Trophoblast cell (in vitro differentiated cells and primary cell): ENCODE data around the gene SMIM22.

Source experiments
- DNase-seq, 2 donors: peaks; one replicate each; pipeline ENCODE4 v3.0.0-alpha.2; 2016
- H2AFZ ChIP-seq: 2 replicates; pipeline ENCODE4 v1.6.1; 2013; ENCODE audit warnings: low read length, moderate library complexity, mild to moderate bottlenecking; ENCODE audit not compliant: insufficient read depth, poor library complexity
- H2AK5ac ChIP-seq: 2 replicates; pipeline ENCODE4 v1.6.1; 2013; ENCODE audit warnings: mild to moderate bottlenecking, low read length
- H2BK120ac ChIP-seq: 2 replicates; pipeline ENCODE4 v1.6.1; 2013; ENCODE audit warnings: low read length, mild to moderate bottlenecking, moderate library complexity; ENCODE audit not compliant: insufficient read depth, poor library complexity
- H2BK12ac ChIP-seq: 2 replicates; pipeline ENCODE4 v1.6.1; 2013; ENCODE audit warnings: mild to moderate bottlenecking, low read length, moderate library complexity
- H2BK5ac ChIP-seq: 2 replicates; pipeline ENCODE4 v1.6.1; 2013; ENCODE audit warnings: low read length, low read depth, moderate library complexity, mild to moderate bottlenecking; ENCODE audit not compliant: poor library complexity
- H3K14ac ChIP-seq: 2 replicates; pipeline ENCODE4 v1.6.1; 2013; ENCODE audit warnings: mild to moderate bottlenecking, low read length
- H3K18ac ChIP-seq: 2 replicates; pipeline ENCODE4 v1.6.1; 2013; ENCODE audit warnings: mild to moderate bottlenecking, low read length
- H3K23ac ChIP-seq: 2 replicates; pipeline ENCODE4 v1.6.1; 2013; ENCODE audit warnings: low read length
- H3K27ac ChIP-seq: 2 replicates; pipeline ENCODE4 v1.5.1; 2013; ENCODE audit warnings: low read depth, mild to moderate bottlenecking, inconsistent platforms, low read length, moderate library complexity
- H3K27me3 ChIP-seq: 2 replicates; pipeline ENCODE4 v1.6.1; 2013; ENCODE audit warnings: inconsistent platforms, mild to moderate bottlenecking, low read length, moderate library complexity; ENCODE audit not compliant: insufficient read depth
- H3K36me3 ChIP-seq, 2 experiments: 1 replicate in 1 of 2; 2 replicates in 1 of 2; pipeline ENCODE4 v1.6.1; 2013; ENCODE audit warnings: low read length in 2 of 2, mild to moderate bottlenecking in 2 of 2, moderate library complexity in 1 of 2; ENCODE audit not compliant: insufficient read depth in 2 of 2, control insufficient read depth in 1 of 2
- H3K4ac ChIP-seq: 2 replicates; pipeline ENCODE4 v1.6.1; 2013; ENCODE audit warnings: low read depth, mild to moderate bottlenecking, low read length, moderate library complexity
- H3K4me1 ChIP-seq, 2 experiments: 1 replicate in 1 of 2; 2 replicates in 1 of 2; pipeline ENCODE4 v1.6.1; 2013; ENCODE audit warnings: low read length in 2 of 2, mild to moderate bottlenecking in 2 of 2, moderate library complexity in 1 of 2; ENCODE audit not compliant: insufficient read depth in 2 of 2, control insufficient read depth in 1 of 2
- H3K4me2 ChIP-seq: 2 replicates; pipeline ENCODE4 v1.6.1; 2013; ENCODE audit warnings: inconsistent platforms, mild to moderate bottlenecking, low read length, moderate library complexity
- H3K4me3 ChIP-seq: 2 replicates; pipeline ENCODE4 v1.5.1; 2013; ENCODE audit warnings: mild to moderate bottlenecking, low read depth, low read length, inconsistent platforms
- H3K79me1 ChIP-seq: one replicate; pipeline ENCODE4 v1.6.1; 2013; ENCODE audit warnings: low read length
- H3K79me2 ChIP-seq: 2 replicates; pipeline ENCODE4 v1.6.1; 2013; ENCODE audit warnings: low read length, mild to moderate bottlenecking; ENCODE audit not compliant: control insufficient read depth, insufficient read depth, poor library complexity
- H3K9ac ChIP-seq: 2 replicates; pipeline ENCODE4 v1.6.1; 2013; ENCODE audit warnings: mild to moderate bottlenecking, low read length
- H3K9me3 ChIP-seq: 2 replicates; pipeline ENCODE4 v1.6.1; 2013; ENCODE audit warnings: low read depth, mild to moderate bottlenecking, control low read depth, inconsistent platforms, low read length; ENCODE audit not compliant: insufficient read depth
- H4K12ac ChIP-seq: 2 replicates; pipeline ENCODE4 v1.6.1; 2013; ENCODE audit warnings: low read depth, mild to moderate bottlenecking, low read length, moderate library complexity
- H4K8ac ChIP-seq: 2 replicates; pipeline ENCODE4 v1.6.1; 2013; ENCODE audit warnings: low read depth, mild to moderate bottlenecking, low read length, moderate library complexity
- H4K91ac ChIP-seq: one replicate; pipeline ENCODE4 v1.6.1; 2013; ENCODE audit warnings: low read depth, mild to moderate bottlenecking, low read length, moderate library complexity
- WGBS: extraction: QIAGEN DNeasy Blood & Tissue Kit; methylation state at CpG from one replicate; pipeline ENCODE4 v1.1.7; 2013; ENCODE audit warnings: missing lambda C conversion rate; ENCODE audit not compliant: insufficient read length, insufficient coverage; ENCODE audit errors: extremely low coverage; 5-methylcytosine and 5-hydroxymethylcytosine counted together

Gene SMIM22

DNA sequence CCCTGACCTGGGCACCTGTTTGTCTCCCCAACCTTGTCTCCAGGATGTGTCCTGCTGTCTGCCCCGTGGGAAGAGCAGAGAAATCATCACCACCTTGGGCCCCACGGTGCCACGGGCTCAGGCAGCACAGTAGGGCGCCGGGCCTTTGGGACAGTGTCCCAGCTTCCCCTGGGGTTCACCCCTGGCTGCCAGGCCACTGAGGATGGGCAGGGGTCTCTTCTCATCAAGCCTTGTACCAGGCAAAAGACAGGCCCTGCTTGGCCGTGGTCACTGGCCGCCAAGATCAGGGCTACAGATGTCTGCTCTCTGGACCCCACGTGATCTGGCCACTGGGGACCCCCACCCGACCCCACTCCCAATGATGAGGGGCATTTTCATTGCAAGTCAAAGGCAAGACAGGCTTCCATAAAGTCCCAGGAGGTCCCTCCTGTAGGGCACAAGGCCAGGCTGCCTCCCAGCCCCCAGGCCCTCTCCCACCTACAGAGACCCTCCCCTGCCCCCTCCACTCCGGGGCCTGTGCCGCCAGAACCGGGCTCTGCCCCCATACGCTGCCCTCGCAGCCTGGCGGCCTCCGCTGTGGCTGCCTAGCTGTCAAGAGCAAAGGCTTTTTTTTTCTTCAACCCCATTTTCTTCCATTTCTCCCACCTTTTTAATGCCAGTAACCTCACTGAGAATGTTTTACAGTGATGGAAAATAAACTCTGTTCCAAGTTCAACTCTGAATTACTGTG is 46.3 kb upstream of the SMIM22 start:
- H3K36me3 ChIP-seq = peaks cover 36 to 44% of the 10 kb centered on the region in 2 experiments
- no peak overlapping the region for H2BK120ac ChIP-seq
- H4K91ac ChIP-seq = no peak overlapping the region
- WGBS = no CpG with 5 or more reads among the region's 16 CpGs
- no peak overlapping the region for H3K18ac ChIP-seq
- H3K4me1 ChIP-seq = no peaks in the 10 kb centered on the region
- no peak overlapping the region for H3K27ac ChIP-seq
- no peak overlapping the region for H3K14ac ChIP-seq
- no peak overlapping the region for H3K9ac ChIP-seq
- no peak overlapping the region for H3K23ac ChIP-seq
- H2BK5ac ChIP-seq = no peak overlapping the region
- no peak overlapping the region for H3K4ac ChIP-seq
- no peak for DNase-seq
- H3K4me2 ChIP-seq = no peak overlapping the region
- no peak overlapping the region for H2BK12ac ChIP-seq
- H4K12ac ChIP-seq = no peak overlapping the region
- H3K4me3 ChIP-seq = no peak overlapping the region
- no peak overlapping the region for H2AFZ ChIP-seq
- H2AK5ac ChIP-seq = no peak overlapping the region
- H3K27me3 ChIP-seq = no peaks in the 10 kb centered on the region
- H3K79me2 ChIP-seq = no peaks in the 10 kb centered on the region
- no peak overlapping the region for H4K8ac ChIP-seq
- H3K79me1 ChIP-seq = no peaks in the 10 kb centered on the region
- peaks cover 2% of the 10 kb centered on the region for H3K9me3 ChIP-seq

DNA sequence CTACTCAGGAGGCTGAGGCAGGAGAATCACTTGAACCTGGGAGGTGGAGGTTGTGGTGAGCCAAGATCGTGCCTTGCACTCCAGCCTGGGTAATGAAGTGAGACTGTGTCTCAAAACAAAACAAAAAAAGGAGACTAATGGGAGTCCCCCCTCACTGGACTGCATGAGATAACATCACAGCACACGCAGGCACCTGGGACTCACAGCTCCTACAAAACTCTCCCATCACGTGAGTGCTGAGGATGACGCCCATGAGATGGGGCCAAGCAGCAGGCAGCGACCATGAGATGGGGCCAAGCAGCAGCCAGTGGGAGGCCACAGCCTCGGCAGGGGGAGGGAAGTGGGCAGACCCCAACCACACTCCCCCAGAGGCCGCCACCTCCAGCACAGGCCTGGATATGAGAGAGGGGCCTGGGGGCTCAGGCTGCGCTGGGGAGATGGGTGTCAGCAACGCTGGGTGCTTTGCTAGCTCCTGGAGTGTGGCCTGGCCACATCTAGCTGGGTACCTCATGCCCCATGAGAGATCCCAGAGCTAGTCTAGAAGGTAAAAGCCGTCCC is 45.4 kb upstream of the SMIM22 start:
- WGBS = no CpG with 5 or more reads among the region's 10 CpGs
- H3K79me2 ChIP-seq = no peaks in the 10 kb centered on the region

DNA sequence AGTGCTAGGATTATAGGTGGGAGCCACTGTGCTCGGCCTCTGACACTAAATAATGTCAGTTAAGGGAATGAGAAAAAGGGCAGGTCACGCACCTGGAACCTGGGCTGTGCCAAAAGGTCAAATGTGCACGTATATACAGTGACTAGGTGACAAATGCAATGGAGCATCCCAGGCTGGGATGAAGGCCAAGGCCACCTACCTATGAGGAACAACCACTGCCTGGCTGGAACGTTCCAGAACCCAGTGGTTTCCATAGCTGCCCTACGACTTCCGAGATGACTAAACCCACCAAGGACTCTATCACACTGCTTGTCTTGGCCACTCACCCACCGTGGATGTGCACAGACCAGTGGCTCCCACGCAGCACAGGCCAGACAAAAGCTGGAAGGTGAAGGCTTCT is 44.3 kb upstream of the SMIM22 start:
- H3K36me3 ChIP-seq = peaks cover 49 to 55% of the 10 kb centered on the region in 2 experiments
- H3K79me2 ChIP-seq = no peaks in the 10 kb centered on the region

More for the DNA sequence above, 45.4 kb upstream of the SMIM22 start:
- peaks cover 4% of the 10 kb centered on the region for H3K9me3 ChIP-seq
- H3K4me3 ChIP-seq = no peak overlapping the region
- H3K23ac ChIP-seq = no peak overlapping the region
- H2BK5ac ChIP-seq = no peak overlapping the region
- H3K14ac ChIP-seq = no peak overlapping the region
- H4K91ac ChIP-seq = no peak overlapping the region
- H3K4me2 ChIP-seq = no peak overlapping the region
- H3K79me1 ChIP-seq = no peaks in the 10 kb centered on the region
- no peak overlapping the region for H3K4ac ChIP-seq
- no peak overlapping the region for H2AK5ac ChIP-seq
- H3K4me1 ChIP-seq = no peaks in the 10 kb centered on the region
- H3K9ac ChIP-seq = no peak overlapping the region
- no peak overlapping the region for H2AFZ ChIP-seq
- DNase-seq = no peak
- H4K12ac ChIP-seq = no peak overlapping the region
- no peak overlapping the region for H2BK120ac ChIP-seq
- no peak overlapping the region for H2BK12ac ChIP-seq
- H4K8ac ChIP-seq = no peak overlapping the region
- H3K27me3 ChIP-seq = no peaks in the 10 kb centered on the region
- H3K27ac ChIP-seq = no peak overlapping the region
- peaks cover 42 to 49% of the 10 kb centered on the region in 2 experiments for H3K36me3 ChIP-seq
- no peak overlapping the region for H3K18ac ChIP-seq

DNA sequence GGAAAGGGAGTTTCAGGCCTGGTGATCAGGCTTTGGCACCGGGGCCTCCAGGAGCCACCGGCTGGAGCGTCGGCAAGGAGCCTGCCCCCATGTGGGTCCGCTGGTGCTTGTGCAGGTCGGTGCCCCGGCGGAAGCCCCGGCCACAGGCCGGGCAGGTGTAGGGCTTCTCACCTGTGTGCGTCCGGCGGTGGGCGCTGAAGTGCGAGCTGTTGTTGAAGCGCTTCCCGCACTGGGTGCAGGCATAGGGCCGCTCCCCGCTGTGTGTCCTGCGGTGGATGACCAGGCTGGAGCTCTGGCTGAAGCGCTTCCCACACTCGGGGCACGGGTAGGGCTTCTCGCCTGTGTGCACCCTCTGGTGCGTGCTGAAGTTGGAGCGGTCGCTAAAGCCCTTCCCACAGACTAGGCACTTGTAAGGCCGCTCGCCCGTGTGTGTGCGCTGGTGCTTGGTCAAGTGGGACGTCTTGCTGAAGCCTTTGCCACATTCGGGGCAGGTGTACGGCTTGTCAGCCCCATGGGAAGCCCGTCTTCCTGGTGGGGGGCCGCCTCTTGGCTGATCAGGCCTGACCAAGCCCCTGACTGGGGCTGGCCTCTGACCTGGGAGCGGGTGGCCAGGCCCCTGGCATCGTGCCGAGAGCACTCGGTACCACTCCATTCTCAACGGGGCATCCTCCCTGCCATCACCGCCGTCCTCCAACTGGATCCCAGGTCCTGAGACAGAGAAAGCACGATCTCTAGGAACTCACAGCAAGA is 42.6 kb upstream of the SMIM22 start:
- H3K79me1 ChIP-seq = no peaks in the 10 kb centered on the region
- H3K79me2 ChIP-seq = no peaks in the 10 kb centered on the region
- H2AFZ ChIP-seq = no peak overlapping the region
- no peak overlapping the region for H3K27ac ChIP-seq
- H3K9ac ChIP-seq = no peak overlapping the region
- no peak overlapping the region for H3K4ac ChIP-seq
- H4K8ac ChIP-seq = no peak overlapping the region
- H3K9me3 ChIP-seq = peaks cover 7% of the 10 kb centered on the region
- H3K4me1 ChIP-seq = no peaks in the 10 kb centered on the region
- no CpG with 5 or more reads among the region's 44 CpGs for WGBS
- no peak overlapping the region for H3K23ac ChIP-seq
- H3K18ac ChIP-seq = no peak overlapping the region
- H4K12ac ChIP-seq = no peak overlapping the region
- H2AK5ac ChIP-seq = no peak overlapping the region
- H3K27me3 ChIP-seq = no peaks in the 10 kb centered on the region
- no peak overlapping the region for H2BK120ac ChIP-seq
- H3K14ac ChIP-seq = no peak overlapping the region
- no peak overlapping the region for H2BK5ac ChIP-seq
- H4K91ac ChIP-seq = no peak overlapping the region
- DNase-seq = no peak
- H3K36me3 ChIP-seq = peaks cover 56 to 61% of the 10 kb centered on the region in 2 experiments
- no peak overlapping the region for H3K4me3 ChIP-seq
- H3K4me2 ChIP-seq = no peak overlapping the region
- H2BK12ac ChIP-seq = no peak overlapping the region

More for the DNA sequence above, 44.3 kb upstream of the SMIM22 start:
- Histone ChIP-seq H3K14ac (no peak overlapping the region), H3K4me3 (no peak overlapping the region), H3K4ac (no peak overlapping the region), H4K91ac (no peak overlapping the region), H3K4me2 (no peak overlapping the region), H2BK120ac (no peak overlapping the region), H2AFZ (no peak overlapping the region), H2BK12ac (no peak overlapping the region), H3K4me1 (no peaks in the 10 kb centered on the region), H2BK5ac (no peak overlapping the region), H3K23ac (no peak overlapping the region), H3K9me3 (peaks cover 6% of the 10 kb centered on the region), H3K9ac (no peak overlapping the region), H4K12ac (no peak overlapping the region), H3K18ac (no peak overlapping the region), H4K8ac (no peak overlapping the region), H3K27ac (no peak overlapping the region), H3K79me1 (no peaks in the 10 kb centered on the region), H3K27me3 (no peaks in the 10 kb centered on the region), H2AK5ac (no peak overlapping the region)
- no peak for DNase-seq
- no CpG with 5 or more reads among the region's 8 CpGs for WGBS
